ENCODE results near the gene RUNX2. TPM values are rescaled to one million over a fixed set of nuclear protein-coding genes. Genes with fewer than 3 reads are reported as not detected.

The RUNX2 gene
- total and polyA plus RNA-seq, 2 experiments from 2014 or later, result 4.4 to 5.2 TPM

DNA sequence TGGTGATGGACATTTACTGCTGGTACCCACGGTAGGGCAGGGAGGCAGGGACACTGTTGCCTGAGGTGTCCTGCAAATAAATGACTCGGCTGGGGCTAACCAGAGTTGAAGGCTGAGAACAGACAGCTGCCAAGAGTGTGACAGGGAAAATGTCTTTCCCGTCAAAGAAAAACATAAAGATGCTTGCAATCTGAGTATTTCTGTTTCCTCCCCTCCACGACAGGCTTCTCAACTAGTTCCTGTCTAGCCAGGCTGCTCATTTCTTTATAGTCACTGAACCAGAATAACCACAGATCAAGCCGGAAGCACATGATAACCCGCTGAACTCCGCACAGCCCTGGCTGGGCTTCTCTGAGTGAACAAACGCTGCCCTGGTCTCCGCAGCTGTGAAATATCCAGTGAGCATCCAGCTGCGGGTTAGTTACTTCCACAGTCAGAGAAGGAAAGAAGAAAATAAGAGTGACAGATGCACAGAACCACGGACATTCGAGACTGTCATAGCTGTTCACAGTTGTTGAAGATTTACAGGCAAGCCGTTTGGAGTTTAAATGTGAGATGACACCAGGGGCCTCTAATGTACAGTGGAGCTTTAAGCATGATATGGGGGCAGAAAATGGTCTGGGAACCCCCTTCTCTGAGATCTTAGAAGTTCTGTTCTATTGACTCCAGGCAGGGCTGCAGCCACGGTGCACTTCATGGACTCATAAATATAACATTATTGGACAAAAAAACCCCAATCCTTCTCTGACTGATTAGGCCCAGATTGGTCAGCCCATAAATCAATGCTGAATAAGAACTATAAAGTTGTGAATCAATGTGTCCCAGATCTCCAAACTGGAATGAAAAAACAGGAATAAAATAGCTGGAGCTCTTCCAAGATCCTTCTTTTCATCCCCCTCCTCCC is 349.5 kb downstream of the RUNX2 start:
- Histone ChIP-seq H3K9me3 (ENCODE audit: low read depth) (peaks cover 3% of the 10 kb centered on the region), H3K27me3 (replicated peaks; ENCODE audit: insufficient read depth) (no peaks in the 10 kb centered on the region), H2AFZ (peak overlapping the region; percentile 68), H4K20me1 (ENCODE audit: insufficient read depth) (no peaks in the 10 kb centered on the region), H3K27ac (no peak overlapping the region), H3K79me2 (ENCODE audit: insufficient read depth) (no peaks in the 10 kb centered on the region), H3K4me3 (no peak overlapping the region), H3K4me1 (ENCODE audit: insufficient read depth) (no peaks in the 10 kb centered on the region), H3K36me3 (ENCODE audit: low read depth) (no peaks in the 10 kb centered on the region), H3K9ac (no peak overlapping the region), H3F3A (ENCODE audit: insufficient read depth) (0 out of 2 replicates have a peak, but pooled peaks cover 8% of the 10 kb centered on the region), H3K4me2 (ENCODE audit: unreplicated experiment) (peak overlapping the region; percentile 1), H3K9me2 (ENCODE audit: insufficient read depth) (no peaks in the 10 kb centered on the region)
- DNase-seq, result no peak
- in situ Hi-C loops (cut with MboI), result no loop called here
- WGBS, 2 experiments (ENCODE audit: low coverage in 1 of 2, low lambda C conversion rate in 2 of 2, missing lambda C conversion rate in 2 of 2), result 50 to 56% methylated on average over 14 of the region's 14 CpGs
- no peak for TF ChIP-seq EZH2phosphoT487 (IDR thresholded peaks at IDR 0.05; ENCODE audit: insufficient read depth, low read depth)
- TF ChIP-seq EZH2 (IDR thresholded peaks at IDR 0.05; ENCODE audit: insufficient read depth, poor library complexity, severe bottlenecking), result no peak

DNA sequence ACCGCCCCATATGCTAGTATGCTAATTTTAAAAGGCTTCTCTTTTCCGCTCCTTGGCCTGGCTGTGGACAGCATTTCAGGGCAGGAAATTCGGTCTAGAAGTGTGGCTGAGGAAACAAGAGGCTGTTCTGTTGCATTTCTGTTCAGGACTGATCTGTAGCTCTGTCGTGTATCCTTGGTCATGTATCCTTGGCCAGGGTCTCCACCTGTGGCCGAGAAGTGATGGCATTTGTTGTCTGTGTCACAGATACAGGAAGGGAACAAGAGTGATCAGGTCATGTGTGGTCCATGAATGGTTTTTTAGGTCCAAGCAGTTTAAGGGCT is 350.1 kb downstream of the RUNX2 start:
- H3K27ac ChIP-seq, result no peak overlapping the region
- no peaks in the 10 kb centered on the region for H3K9me2 ChIP-seq (ENCODE audit: insufficient read depth)
- no peaks in the 10 kb centered on the region for H4K20me1 ChIP-seq (ENCODE audit: insufficient read depth)
- no peaks in the 10 kb centered on the region for H3K79me2 ChIP-seq (ENCODE audit: insufficient read depth)
- no peak overlapping the region for H3K9ac ChIP-seq
- H3K36me3 ChIP-seq (ENCODE audit: low read depth), result no peaks in the 10 kb centered on the region
- H3K4me3 ChIP-seq, result no peak overlapping the region
- 73 to 79% methylated on average over 5 of the region's 5 CpGs for WGBS, 2 experiments (ENCODE audit: low coverage in 1 of 2, low lambda C conversion rate in 2 of 2, missing lambda C conversion rate in 2 of 2)
- H3K4me1 ChIP-seq (ENCODE audit: insufficient read depth), result no peaks in the 10 kb centered on the region
- 0 out of 2 replicates have a peak, but pooled peaks cover 8% of the 10 kb centered on the region for H3F3A ChIP-seq (ENCODE audit: insufficient read depth)
- H3K4me2 ChIP-seq (ENCODE audit: unreplicated experiment), result no peak overlapping the region
- no peaks in the 10 kb centered on the region for H3K27me3 ChIP-seq (replicated peaks; ENCODE audit: insufficient read depth)
- in situ Hi-C loops (cut with MboI), result no loop called here
- H2AFZ ChIP-seq, result no peak overlapping the region
- peaks cover 3% of the 10 kb centered on the region for H3K9me3 ChIP-seq (ENCODE audit: low read depth)
- DNase-seq, result no peak
- TF ChIP-seq EZH2phosphoT487 (IDR thresholded peaks at IDR 0.05; ENCODE audit: insufficient read depth, low read depth) (no peak), EZH2 (IDR thresholded peaks at IDR 0.05; ENCODE audit: insufficient read depth, poor library complexity, severe bottlenecking) (no peak)

DNA sequence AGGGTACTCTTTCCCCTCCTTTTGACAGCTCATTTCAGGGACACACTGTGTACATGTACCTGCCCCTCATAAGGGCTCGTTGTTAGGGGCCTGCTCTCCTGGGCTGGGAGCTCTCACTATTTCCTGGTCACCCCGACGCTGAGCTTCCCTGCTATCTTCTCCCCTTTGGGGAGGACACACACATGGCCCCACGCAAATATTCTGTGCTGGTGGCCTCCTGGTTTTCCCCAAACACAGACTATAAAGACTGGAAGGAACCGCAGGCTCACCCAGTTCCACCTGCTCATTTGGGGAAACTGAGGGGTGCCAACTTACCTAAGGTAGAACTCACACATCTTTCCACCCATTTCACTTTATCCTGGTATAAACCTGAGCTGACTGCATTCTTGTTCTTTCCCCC is 351.0 kb downstream of the RUNX2 start:
- H3K27me3 ChIP-seq (replicated peaks; ENCODE audit: insufficient read depth), result no peaks in the 10 kb centered on the region
- no peak overlapping the region for H3K9ac ChIP-seq
- no peak for TF ChIP-seq EZH2phosphoT487 (IDR thresholded peaks at IDR 0.05; ENCODE audit: insufficient read depth, low read depth)
- no peak for TF ChIP-seq EZH2 (IDR thresholded peaks at IDR 0.05; ENCODE audit: insufficient read depth, poor library complexity, severe bottlenecking)
- H3K9me2 ChIP-seq (ENCODE audit: insufficient read depth), result no peaks in the 10 kb centered on the region
- 62 to 74% methylated on average over 5 of the region's 5 CpGs for WGBS, 2 experiments (ENCODE audit: low coverage in 1 of 2, low lambda C conversion rate in 2 of 2, missing lambda C conversion rate in 2 of 2)
- H3K4me2 ChIP-seq (ENCODE audit: unreplicated experiment), result no peak overlapping the region
- no peak overlapping the region for H2AFZ ChIP-seq
- H3K27ac ChIP-seq, result no peak overlapping the region
- no peaks in the 10 kb centered on the region for H4K20me1 ChIP-seq (ENCODE audit: insufficient read depth)
- H3K4me1 ChIP-seq (ENCODE audit: insufficient read depth), result no peaks in the 10 kb centered on the region
- no peak for DNase-seq
- peaks cover 3% of the 10 kb centered on the region for H3K9me3 ChIP-seq (ENCODE audit: low read depth)
- in situ Hi-C loops (cut with MboI), result no loop called here
- H3K79me2 ChIP-seq (ENCODE audit: insufficient read depth), result no peaks in the 10 kb centered on the region
- no peak overlapping the region for H3K4me3 ChIP-seq
- H3K36me3 ChIP-seq (ENCODE audit: low read depth), result no peaks in the 10 kb centered on the region
- H3F3A ChIP-seq (ENCODE audit: insufficient read depth), result 0 out of 2 replicates have a peak, but pooled peaks cover 8% of the 10 kb centered on the region

DNA sequence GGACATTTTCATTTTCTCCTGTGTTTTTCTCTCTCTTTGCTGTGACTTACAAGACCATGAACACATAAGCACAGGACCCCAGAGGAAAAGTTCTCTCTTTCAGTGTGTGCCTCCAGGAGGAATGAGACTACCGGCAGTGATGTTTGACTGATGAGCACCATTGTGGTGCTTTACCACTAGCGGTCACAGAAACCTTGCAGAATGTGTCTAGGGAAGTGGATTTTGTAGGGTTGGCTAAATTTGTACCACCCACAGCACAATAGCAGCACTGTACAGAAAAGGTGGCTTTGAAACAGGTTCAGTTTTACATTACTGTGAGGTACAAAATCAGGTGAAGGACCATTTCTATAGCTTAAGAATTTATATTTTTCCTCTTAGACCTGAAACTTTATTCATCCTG is 351.5 kb downstream of the RUNX2 start:
- 94% methylated on average over 2 of the region's 2 CpGs for WGBS, 2 experiments (ENCODE audit: low coverage in 1 of 2, low lambda C conversion rate in 2 of 2, missing lambda C conversion rate in 2 of 2)
- Histone ChIP-seq H3K4me1 (ENCODE audit: insufficient read depth) (no peaks in the 10 kb centered on the region), H3F3A (ENCODE audit: insufficient read depth) (0 out of 2 replicates have a peak, but pooled peaks cover 8% of the 10 kb centered on the region), H3K79me2 (ENCODE audit: insufficient read depth) (no peaks in the 10 kb centered on the region), H2AFZ (no peak overlapping the region), H4K20me1 (ENCODE audit: insufficient read depth) (no peaks in the 10 kb centered on the region), H3K4me3 (no peak overlapping the region), H3K9ac (no peak overlapping the region), H3K9me2 (ENCODE audit: insufficient read depth) (no peaks in the 10 kb centered on the region), H3K36me3 (ENCODE audit: low read depth) (no peaks in the 10 kb centered on the region), H3K27me3 (replicated peaks; ENCODE audit: insufficient read depth) (no peaks in the 10 kb centered on the region), H3K4me2 (ENCODE audit: unreplicated experiment) (no peak overlapping the region), H3K9me3 (ENCODE audit: low read depth) (peaks cover 3% of the 10 kb centered on the region), H3K27ac (no peak overlapping the region)
- no peak for DNase-seq
- no peak for TF ChIP-seq EZH2 (IDR thresholded peaks at IDR 0.05; ENCODE audit: insufficient read depth, poor library complexity, severe bottlenecking)
- no peak for TF ChIP-seq EZH2phosphoT487 (IDR thresholded peaks at IDR 0.05; ENCODE audit: insufficient read depth, low read depth)
- in situ Hi-C loops (cut with MboI), result no loop called here
